Heart left ventricle (tissue), 16 donors: ENCODE results near the gene MMP27. TPM values are rescaled to one million over a fixed set of nuclear protein-coding genes. Genes with fewer than 3 reads are reported as not detected.

ENCODE experiments used
- ATAC-seq, 4 donors: fragments of 200-7000 bp; cut with Tn5 transposase; one replicate each; pipeline ENCODE4 v1.9.1; 2020 to 2022; ENCODE audit warnings: moderate library complexity in 4 of 4, mild to moderate bottlenecking in 3 of 4, moderate number of reproducible peaks in 1 of 4
- DNase-seq, 5 donors: peaks; one replicate each; pipeline ENCODE4 v3.0.0-alpha.2; 2020
- H3K27ac ChIP-seq, 12 donors: fragments of 200-600 bp; sonication (generic) in 4 of 12; one replicate each; pipeline versions ENCODE4 v1.5.0 to v1.8.0; 2016 to 2022; ENCODE audit warnings: mild to moderate bottlenecking in 2 of 12
- H3K27me3 ChIP-seq, 9 donors: fragments of 200-600 bp; sonication (generic) in 2 of 9; one replicate each; pipeline versions ENCODE4 v1.5.1 to v1.8.0; 2016 to 2022; ENCODE audit warnings: mild to moderate bottlenecking in 3 of 9
- H3K36me3 ChIP-seq, 9 donors: fragments of 200-600 bp; sonication (generic) in 2 of 9; one replicate each; pipeline versions ENCODE4 v1.5.0 to v1.8.0; 2018 to 2022; ENCODE audit warnings: mild to moderate bottlenecking in 2 of 9
- H3K4me1 ChIP-seq, 12 donors: fragments of 200-600 bp; sonication (generic) in 4 of 12; one replicate each; pipeline versions ENCODE4 v1.5.0 to v1.8.0; 2016 to 2022; ENCODE audit warnings: mild to moderate bottlenecking in 3 of 12
- H3K4me3 ChIP-seq, 12 donors: fragments of 200-600 bp; sonication (generic) in 4 of 12; one replicate each; pipeline versions ENCODE4 v1.5.0 to v1.8.0; 2017 to 2022; ENCODE audit warnings: mild to moderate bottlenecking in 9 of 12, moderate library complexity in 4 of 12
- H3K9me3 ChIP-seq, 12 donors: fragments of 200-600 bp; sonication (generic) in 4 of 12; one replicate each; pipeline versions ENCODE4 v1.5.0 to v1.8.0; 2016 to 2022; ENCODE audit warnings: mild to moderate bottlenecking in 1 of 12
- POLR2A ChIP-seq, 2 donors: fragments of 450-650 bp; IDR thresholded peaks; one replicate each; pipeline ENCODE4 v1.6.1; 2017; ENCODE audit warnings: antibody characterized with exemption in 2 of 2, mild to moderate bottlenecking in 2 of 2, moderate library complexity in 2 of 2
- WGBS, 4 donors: extraction: QIAGEN DNeasy Blood & Tissue Kit in 2 of 4; methylation state at CpG; one replicate each; pipeline versions ENCODE4 v1.1.5 to v1.1.7; 2013 to 2018; 5-methylcytosine and 5-hydroxymethylcytosine counted together
- intact Hi-C, 10 donors: fragments of 100-400 bp; cut with DNase I; formaldehyde crosslinking; loops; one replicate each; pipeline versions ENCODE4 v1.11.1 to v1.14.2; 2022
- polyA plus RNA-seq, 2 donors: library from polyadenylated mRNA; stranded (reverse); fragments of 200-250 nt; gene quantifications; one replicate each; pipeline ENCODE4 v1.2.3, GENCODE V29; 2013
- total RNA-seq, 9 donors: library from RNA; depleted of rRNA in 2 of 9; stranded (reverse); fragments of >200 nt in 2 of 9; fragmentation: NEBNext Ultra II Directional in 3 of 9; extraction: Animal tissue kit (Norgen Biotek cat#: 25700) in 3 of 9; gene quantifications; one replicate each; pipeline versions ENCODE4 v1.1.0 to v1.2.4, GENCODE V29; 2016 to 2023
- TF ChIP-seq, protein P1 (sequence below), 12 donors: fragments of 200-600 bp; sonication (generic) in 4 of 12; IDR thresholded peaks; one replicate each; pipeline versions ENCODE4 v1.5.0 to v1.8.0; 2018 to 2022; ENCODE audit warnings: antibody characterized with exemption in 12 of 12, mild to moderate bottlenecking in 5 of 12
- donor health status: ischemic (EF 13 %, LVEDD 7.1; RV severe dilation, severe dysfunction).
- donor health status: healthy with polysubstance abuse.
- donor health status: DM: no; HTN: yes; CAD: no.
- donor health status: DM: no; HTN: no; CAD: no.
- donor health status: ischemic (EF 25% LVEDD 6.9; RV normal size, moderate dysfunction).
- donor health status: ischemic (EF 25% LVEDD 5.7; RV mildly dilated, moderate dysfunction).
- donor health status: healthy.
- donor health status: DM: yes; HTN: yes; CAD: no.
- donor health status: ischemic (EF 35%, LVEDD 5.7; RV mildly dilated, moderate dysfunction).
- donor health status: nonischemic (EF 11% LVEDD 7.7; RV severe dilation, severe dysfunction).
- donor health status: DM: yes; HTN: yes; CAD: no.
- donor health status: PGD.
- donor health status: ischemic (EF 29% LVEDD 5.4; RV normal size, mild dysfunction).
- donor health status: nonischemic (EF 23%, LVEDD 6.1; RV moderate dilation, normal function).

The MMP27 gene
- total and polyA plus RNA-seq, 11 donors, result 0.14 TPM; not detected in 10

GRCh38 chr11:102685754-102686153, 19.8 kb downstream of the MMP27 start:
- no peak overlapping the region for H3K4me3 ChIP-seq
- no peak for ATAC-seq
- peaks cover 0 to 6% (median 0%) of the 10 kb centered on the region in 9 donors for H3K27me3 ChIP-seq
- no peak overlapping the region for H3K27ac ChIP-seq
- TF ChIP-seq POLR2A (IDR thresholded peaks at IDR 0.05), result no peak
- TF ChIP-seq, protein P1, sequence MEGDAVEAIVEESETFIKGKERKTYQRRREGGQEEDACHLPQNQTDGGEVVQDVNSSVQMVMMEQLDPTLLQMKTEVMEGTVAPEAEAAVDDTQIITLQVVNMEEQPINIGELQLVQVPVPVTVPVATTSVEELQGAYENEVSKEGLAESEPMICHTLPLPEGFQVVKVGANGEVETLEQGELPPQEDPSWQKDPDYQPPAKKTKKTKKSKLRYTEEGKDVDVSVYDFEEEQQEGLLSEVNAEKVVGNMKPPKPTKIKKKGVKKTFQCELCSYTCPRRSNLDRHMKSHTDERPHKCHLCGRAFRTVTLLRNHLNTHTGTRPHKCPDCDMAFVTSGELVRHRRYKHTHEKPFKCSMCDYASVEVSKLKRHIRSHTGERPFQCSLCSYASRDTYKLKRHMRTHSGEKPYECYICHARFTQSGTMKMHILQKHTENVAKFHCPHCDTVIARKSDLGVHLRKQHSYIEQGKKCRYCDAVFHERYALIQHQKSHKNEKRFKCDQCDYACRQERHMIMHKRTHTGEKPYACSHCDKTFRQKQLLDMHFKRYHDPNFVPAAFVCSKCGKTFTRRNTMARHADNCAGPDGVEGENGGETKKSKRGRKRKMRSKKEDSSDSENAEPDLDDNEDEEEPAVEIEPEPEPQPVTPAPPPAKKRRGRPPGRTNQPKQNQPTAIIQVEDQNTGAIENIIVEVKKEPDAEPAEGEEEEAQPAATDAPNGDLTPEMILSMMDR (IDR thresholded peaks at IDR 0.05), result no peak
- no peaks in the 10 kb centered on the region for H3K36me3 ChIP-seq
- H3K9me3 ChIP-seq, result peaks cover 0 to 4% (median 0%) of the 10 kb centered on the region in 12 donors
- intact Hi-C loops, result no loop called here
- 91 to 97% (median 93%) methylated on average over 2 of the region's 2 CpGs for WGBS, 4 donors
- no peak for DNase-seq
- peaks cover 0 to 6% (median 0%) of the 10 kb centered on the region in 12 donors for H3K4me1 ChIP-seq

- DNase-seq (no peak), ATAC-seq (no peak)
- H3K4me1 ChIP-seq, result peaks cover 0 to 6% (median 0%) of the 10 kb centered on the region in 12 donors
- H3K27me3 ChIP-seq, result peaks cover 0 to 6% (median 0%) of the 10 kb centered on the region in 9 donors
- TF ChIP-seq, protein P1 (IDR thresholded peaks at IDR 0.05), result no peak
- peaks cover 0 to 4% (median 0%) of the 10 kb centered on the region in 12 donors for H3K9me3 ChIP-seq
- H3K4me3 ChIP-seq, result no peak overlapping the region
- no peak overlapping the region for H3K27ac ChIP-seq
- WGBS, 4 donors, result 62 to 74% (median 68%) methylated on average over 3 of the region's 3 CpGs
- no peaks in the 10 kb centered on the region for H3K36me3 ChIP-seq
- intact Hi-C loops, result no loop called here
Measured at GRCh38 chr11:102685338-102685737, 20.2 kb downstream of the MMP27 start.

DNA sequence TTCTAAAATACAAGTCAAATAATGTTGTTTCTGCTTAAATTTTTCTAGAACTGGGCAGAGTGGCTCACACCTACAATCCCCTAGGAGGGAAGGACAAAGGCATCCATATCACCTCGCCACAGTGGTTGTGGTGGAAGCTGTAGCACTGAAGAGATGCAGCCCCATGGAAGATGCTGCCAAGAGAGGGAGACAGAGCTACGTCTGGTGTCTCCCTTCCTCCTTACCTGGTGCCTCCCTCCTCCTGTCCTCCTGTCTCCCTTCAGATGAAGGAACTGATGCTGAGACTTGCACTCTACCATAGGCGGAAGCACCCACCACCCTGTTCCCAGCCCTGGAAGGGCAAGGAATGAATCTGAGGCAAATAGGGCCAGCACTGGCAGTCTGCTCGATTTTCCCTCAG, 22.3 kb downstream of the MMP27 start:
- no peak for DNase-seq
- no peak overlapping the region for H3K4me3 ChIP-seq
- TF ChIP-seq, protein P1 (IDR thresholded peaks at IDR 0.05), result no peak
- TF ChIP-seq POLR2A (IDR thresholded peaks at IDR 0.05), result no peak
- intact Hi-C loops, result no loop called here
- no peak overlapping the region for H3K27ac ChIP-seq
- no peaks in the 10 kb centered on the region for H3K36me3 ChIP-seq
- WGBS, 4 donors, result 59 to 73% (median 64%) methylated on average over 4 of the region's 4 CpGs
- ATAC-seq, result no peak
- H3K27me3 ChIP-seq, result peaks cover 0 to 6% (median 0%) of the 10 kb centered on the region in 9 donors
- H3K9me3 ChIP-seq, result peaks cover 0 to 4% (median 0%) of the 10 kb centered on the region in 12 donors
- peaks cover 0 to 6% (median 0%) of the 10 kb centered on the region in 12 donors for H3K4me1 ChIP-seq

DNA sequence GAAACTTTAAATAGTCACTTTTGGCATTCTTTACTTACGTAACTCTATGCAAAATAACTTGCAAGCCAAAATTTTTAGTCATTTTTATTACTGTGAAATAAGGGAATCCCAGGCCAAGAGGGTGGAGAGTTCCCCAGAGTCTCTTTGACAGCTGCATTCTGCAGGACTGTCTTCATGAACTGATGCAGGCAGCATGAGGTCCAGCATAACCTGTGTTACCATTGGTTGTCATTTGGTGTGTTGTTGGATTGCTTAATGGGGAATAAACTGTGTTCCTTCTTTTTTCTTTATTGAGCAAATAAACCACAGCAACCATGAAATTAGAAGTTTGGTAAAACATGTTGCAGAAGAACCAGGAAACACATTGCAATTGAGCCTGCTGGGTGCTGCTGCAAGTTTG, 24.6 kb downstream of the MMP27 start:
- DNase-seq, result peak in 1 of 5 donors; percentile 26
- intact Hi-C loops, result no loop called here
- Histone ChIP-seq H3K27ac (no peak overlapping the region), H3K9me3 (peaks cover 0 to 4% (median 0%) of the 10 kb centered on the region in 12 donors), H3K4me3 (no peak overlapping the region), H3K4me1 (peaks cover 0 to 6% (median 0%) of the 10 kb centered on the region in 12 donors), H3K36me3 (no peaks in the 10 kb centered on the region), H3K27me3 (peaks cover 0 to 10% (median 0%) of the 10 kb centered on the region in 9 donors)
- WGBS, 4 donors, result 51 to 75% (median 65%) methylated on average over 1 of the region's 1 CpG
- no peak for TF ChIP-seq POLR2A (IDR thresholded peaks at IDR 0.05)
- TF ChIP-seq, protein P1 (IDR thresholded peaks at IDR 0.05), result no peak
- ATAC-seq, result peak in 3 of 4 donors; percentile 43 to 85 (median 62)
